NCI-H1105 (cell line): Measurements from ENCODE around the gene BICDL1.

ENCODE experiments used
- DNase-seq: peaks from one replicate; lab custom pipeline; 2025; lab: John Stamatoyannopoulos, UW

BICDL1 gene

GRCh38 chr12:120055231-120056000 lies 66.4 kb downstream of the BICDL1 start:
- no peak for DNase-seq

- no peak for DNase-seq
Observed at GRCh38 chr12:120056739-120057138, 67.7 kb downstream of the BICDL1 start.

GRCh38 chr12:120060196-120060595 lies 71.2 kb downstream of the BICDL1 start:
- DNase-seq: no peak

- DNase-seq: no peak
Observed at GRCh38 chr12:120060717-120061116, 71.7 kb downstream of the BICDL1 start.

- no peak for DNase-seq
Observed at GRCh38 chr12:120061575-120062214, 72.7 kb downstream of the BICDL1 start.

- DNase-seq: no peak
Observed at GRCh38 chr12:120062976-120063579, 74.0 kb downstream of the BICDL1 start.

GRCh38 chr12:120064054-120064940 lies 75.3 kb downstream of the BICDL1 start:
- DNase-seq: no peak

GRCh38 chr12:120065472-120065871 lies 76.4 kb downstream of the BICDL1 start:
- DNase-seq: no peak

GRCh38 chr12:120066341-120066740 lies 77.3 kb downstream of the BICDL1 start:
- DNase-seq: no peak

GRCh38 chr12:120067084-120067869 lies 78.2 kb downstream of the BICDL1 start:
- no peak for DNase-seq

GRCh38 chr12:120067901-120068300 lies 78.9 kb downstream of the BICDL1 start:
- DNase-seq: no peak

GRCh38 chr12:120069278-120069677 lies 80.2 kb downstream of the BICDL1 start:
- no peak for DNase-seq

- DNase-seq: no peak
Observed at GRCh38 chr12:120071493-120072020, 82.5 kb downstream of the BICDL1 start.

GRCh38 chr12:120072472-120073249 lies 83.6 kb downstream of the BICDL1 start:
- no peak for DNase-seq

GRCh38 chr12:120075034-120075616 lies 86.1 kb downstream of the BICDL1 start:
- DNase-seq: no peak

GRCh38 chr12:120076651-120077050 lies 87.6 kb downstream of the BICDL1 start:
- DNase-seq: no peak

GRCh38 chr12:120077260-120077659 lies 88.2 kb downstream of the BICDL1 start:
- DNase-seq: no peak

GRCh38 chr12:120078868-120079267 lies 89.8 kb downstream of the BICDL1 start:
- no peak for DNase-seq

GRCh38 chr12:120079411-120080400 lies 90.7 kb downstream of the BICDL1 start:
- no peak for DNase-seq
